Neural cell (in vitro differentiated cells): ENCODE data around the gene POLR2L. TPM values are rescaled to one million over a fixed set of nuclear protein-coding genes. Genes with fewer than 3 reads are reported as not detected.
A peak's percentile ranks its signal among the peaks of the same experiment; 100 is the strongest.

ENCODE experiments used
- H2AFZ ChIP-seq: fragments of 200-600, 300-800 bp; sonication (generic), shearing (Covaris generic); 2 replicates; pipeline ENCODE4 v1.6.0; 2014; ENCODE audit warnings: low read depth, mild to moderate bottlenecking, antibody characterized with exemption, low read length, moderate library complexity
- H3F3A ChIP-seq: fragments of 200-600 bp; shearing (Covaris generic); 2 replicates; pipeline ENCODE4 v1.6.1; 2016; ENCODE audit warnings: mild to moderate bottlenecking, moderate library complexity, mixed read lengths, antibody characterized with exemption, low read length; ENCODE audit not compliant: insufficient read depth, poor library complexity, severe bottlenecking
- H3K27ac ChIP-seq: fragments of 200-600, 300-800 bp; sonication (generic), shearing (Covaris generic); 2 replicates; pipeline ENCODE4 v1.5.1; 2014; ENCODE audit warnings: mild to moderate bottlenecking, low read length, moderate library complexity
- H3K27me3 ChIP-seq: fragments of 300-800, 200-600 bp; sonication (generic), shearing (Covaris generic); 2 replicates; pipeline ENCODE4 v1.6.0; 2014; ENCODE audit warnings: mild to moderate bottlenecking, low read depth, low read length, moderate library complexity; ENCODE audit not compliant: insufficient read depth
- H3K36me3 ChIP-seq: fragments of 300-800, 200-600 bp; sonication (generic), shearing (Covaris generic); 2 replicates; pipeline ENCODE4 v1.5.1; 2014; ENCODE audit warnings: mild to moderate bottlenecking, antibody characterized with exemption, low read length, moderate library complexity; ENCODE audit not compliant: insufficient read depth
- H3K4me2 ChIP-seq: fragments of 300-800, 200-600 bp; sonication (generic), shearing (Covaris generic); 2 replicates; pipeline ENCODE4 v1.6.0; 2014; ENCODE audit warnings: mild to moderate bottlenecking, low read length
- H3K4me3 ChIP-seq: fragments of 300-800, 200-600 bp; sonication (generic), shearing (Covaris generic); 2 replicates; pipeline ENCODE4 v1.5.1; 2014; ENCODE audit warnings: mild to moderate bottlenecking, low read length, moderate library complexity
- H3K79me2 ChIP-seq: fragments of 200-600 bp; shearing (Covaris generic); replicated peaks from 2 replicates; pipeline ENCODE4 v1.6.0; 2014; ENCODE audit warnings: mild to moderate bottlenecking, low read length, moderate library complexity; ENCODE audit not compliant: insufficient read depth
- H3K9ac ChIP-seq: fragments of 300-800, 200-600 bp; sonication (generic), shearing (Covaris generic); 2 replicates; pipeline ENCODE4 v1.6.1; 2016; ENCODE audit warnings: mild to moderate bottlenecking, low read length, mixed read lengths
- H3K9me2 ChIP-seq: fragments of 200-600 bp; shearing (Covaris generic); 2 replicates; pipeline ENCODE4 v1.6.1; 2016; ENCODE audit warnings: mild to moderate bottlenecking, low read length, mixed read lengths; ENCODE audit not compliant: insufficient read depth
- H3K9me3 ChIP-seq: fragments of 200-600, 300-800 bp; sonication (generic), shearing (Covaris generic); 2 replicates; pipeline ENCODE4 v1.6.1; 2016; ENCODE audit warnings: mild to moderate bottlenecking, mixed run types, low read length, moderate library complexity, mixed read lengths
- H4K20me1 ChIP-seq: fragments of 200-600 bp; shearing (Covaris generic); 2 replicates; pipeline ENCODE4 v1.6.1; 2016; ENCODE audit warnings: mild to moderate bottlenecking, mixed run types; ENCODE audit not compliant: insufficient read depth
- EP300 ChIP-seq: fragments of 450-650 bp; conservative IDR thresholded peaks from 2 replicates; pipeline ENCODE4 v1.6.1; 2014; ENCODE audit warnings: antibody characterized with exemption, mild to moderate bottlenecking, moderate library complexity; ENCODE audit not compliant: poor library complexity, severe bottlenecking
- EZH2 ChIP-seq: fragments of 200-600, 300-800 bp; shearing (Covaris generic), sonication (generic); IDR thresholded peaks from 2 replicates; pipeline ENCODE4 v1.6.1; 2014; ENCODE audit warnings: antibody characterized with exemption, low read length, borderline replicate concordance, mild to moderate bottlenecking; ENCODE audit not compliant: insufficient read depth, poor library complexity, severe bottlenecking
- MXI1 ChIP-seq: fragments of 450-650 bp; conservative IDR thresholded peaks from 2 replicates; pipeline ENCODE4 v1.6.1; 2014; ENCODE audit warnings: antibody characterized with exemption, mild to moderate bottlenecking; ENCODE audit not compliant: poor library complexity, severe bottlenecking
- POLR2AphosphoS5 ChIP-seq: IDR thresholded peaks from 2 replicates; pipeline ENCODE4 v1.6.1; 2012
- RAD21 ChIP-seq: fragments of 450-650 bp; conservative IDR thresholded peaks from 2 replicates; pipeline ENCODE4 v1.6.1; 2014; ENCODE audit warnings: antibody characterized with exemption, mild to moderate bottlenecking, moderate library complexity
- SMC3 ChIP-seq: fragments of 450-650 bp; conservative IDR thresholded peaks from 2 replicates; pipeline ENCODE4 v1.6.1; 2014; ENCODE audit warnings: antibody characterized with exemption, mild to moderate bottlenecking, moderate library complexity; ENCODE audit not compliant: poor library complexity
- TAF1 ChIP-seq: IDR thresholded peaks from 2 replicates; pipeline ENCODE4 v1.6.1; 2012; ENCODE audit warnings: low read depth
- polyA plus RNA-seq: library from polyadenylated mRNA; depleted of rRNA; stranded (reverse); fragments of >200 nt; gene quantifications from 2 replicates; pipeline ENCODE4 v1.2.3, GENCODE V29; 2014
- TF ChIP-seq, protein P1 (sequence below): fragments of 450-650 bp; IDR thresholded peaks from 2 replicates; pipeline ENCODE4 v1.5.1; 2014; ENCODE audit warnings: antibody characterized with exemption, mild to moderate bottlenecking, moderate library complexity; ENCODE audit not compliant: poor library complexity, severe bottlenecking
- TF ChIP-seq, protein P2 (sequence below): IDR thresholded peaks from 2 replicates; pipeline ENCODE4 v1.6.1; 2012; ENCODE audit warnings: borderline replicate concordance

The POLR2L gene
- polyA plus RNA-seq, 1 donor from 2014 or later, result 62.3 TPM

DNA sequence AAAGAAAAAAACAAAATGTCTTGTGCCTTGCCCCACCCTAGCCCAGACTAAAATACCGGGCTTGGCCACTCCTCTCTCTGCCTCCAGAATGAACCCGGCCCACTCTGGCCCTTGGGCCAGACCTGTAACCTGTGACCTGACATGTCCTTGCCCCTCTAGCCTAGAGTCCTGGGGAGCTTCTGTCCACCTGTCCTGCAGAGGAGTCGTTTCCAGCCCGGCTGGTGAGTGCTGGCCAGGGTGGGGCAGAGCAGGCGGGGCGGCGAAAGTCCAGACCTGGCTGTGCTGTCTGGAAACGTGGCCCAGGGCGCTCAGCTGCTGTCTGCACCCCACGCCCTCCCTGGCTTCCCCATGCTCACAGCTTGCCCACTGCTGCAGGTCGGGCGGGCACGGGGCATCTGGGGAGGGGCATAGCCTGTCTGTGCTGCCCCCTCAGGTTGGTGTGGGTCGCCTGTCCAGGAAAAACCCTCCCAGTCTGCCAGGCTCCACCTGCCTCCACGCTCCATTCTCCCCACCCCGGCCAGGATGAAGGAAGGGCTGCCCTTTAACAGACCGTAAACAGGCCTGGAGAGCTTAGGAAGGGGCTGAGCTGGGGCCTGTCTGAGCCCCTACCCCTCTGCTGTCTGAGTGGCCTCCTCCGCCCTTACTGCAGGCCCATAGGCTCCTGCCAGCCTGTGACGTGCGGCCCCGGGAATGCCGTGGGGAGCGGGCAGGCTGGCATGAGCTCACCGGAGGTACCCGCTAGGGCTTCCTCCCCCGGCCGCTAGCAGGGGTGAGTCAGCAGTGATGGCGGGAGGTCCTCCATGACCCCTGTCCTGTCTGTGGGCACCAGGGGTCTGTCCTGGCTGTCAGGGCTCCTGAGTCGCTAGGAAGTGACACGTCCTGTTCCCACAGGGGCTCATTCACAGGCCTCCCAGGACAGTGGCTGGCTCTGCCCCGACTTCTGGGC lies 7.7 kb downstream of the POLR2L start:
- H3F3A ChIP-seq, result no peaks in the 10 kb centered on the region
- H3K27me3 ChIP-seq, result peaks cover 16% of the 10 kb centered on the region
- no peaks in the 10 kb centered on the region for H3K9me2 ChIP-seq
- no peaks in the 10 kb centered on the region for H3K79me2 ChIP-seq
- no peak overlapping the region for H3K4me3 ChIP-seq
- TF ChIP-seq, protein P1, sequence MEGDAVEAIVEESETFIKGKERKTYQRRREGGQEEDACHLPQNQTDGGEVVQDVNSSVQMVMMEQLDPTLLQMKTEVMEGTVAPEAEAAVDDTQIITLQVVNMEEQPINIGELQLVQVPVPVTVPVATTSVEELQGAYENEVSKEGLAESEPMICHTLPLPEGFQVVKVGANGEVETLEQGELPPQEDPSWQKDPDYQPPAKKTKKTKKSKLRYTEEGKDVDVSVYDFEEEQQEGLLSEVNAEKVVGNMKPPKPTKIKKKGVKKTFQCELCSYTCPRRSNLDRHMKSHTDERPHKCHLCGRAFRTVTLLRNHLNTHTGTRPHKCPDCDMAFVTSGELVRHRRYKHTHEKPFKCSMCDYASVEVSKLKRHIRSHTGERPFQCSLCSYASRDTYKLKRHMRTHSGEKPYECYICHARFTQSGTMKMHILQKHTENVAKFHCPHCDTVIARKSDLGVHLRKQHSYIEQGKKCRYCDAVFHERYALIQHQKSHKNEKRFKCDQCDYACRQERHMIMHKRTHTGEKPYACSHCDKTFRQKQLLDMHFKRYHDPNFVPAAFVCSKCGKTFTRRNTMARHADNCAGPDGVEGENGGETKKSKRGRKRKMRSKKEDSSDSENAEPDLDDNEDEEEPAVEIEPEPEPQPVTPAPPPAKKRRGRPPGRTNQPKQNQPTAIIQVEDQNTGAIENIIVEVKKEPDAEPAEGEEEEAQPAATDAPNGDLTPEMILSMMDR, result no peak
- no peak for TF ChIP-seq RAD21
- TF ChIP-seq TAF1, result no peak
- no peak for TF ChIP-seq EP300
- TF ChIP-seq, protein P2, sequence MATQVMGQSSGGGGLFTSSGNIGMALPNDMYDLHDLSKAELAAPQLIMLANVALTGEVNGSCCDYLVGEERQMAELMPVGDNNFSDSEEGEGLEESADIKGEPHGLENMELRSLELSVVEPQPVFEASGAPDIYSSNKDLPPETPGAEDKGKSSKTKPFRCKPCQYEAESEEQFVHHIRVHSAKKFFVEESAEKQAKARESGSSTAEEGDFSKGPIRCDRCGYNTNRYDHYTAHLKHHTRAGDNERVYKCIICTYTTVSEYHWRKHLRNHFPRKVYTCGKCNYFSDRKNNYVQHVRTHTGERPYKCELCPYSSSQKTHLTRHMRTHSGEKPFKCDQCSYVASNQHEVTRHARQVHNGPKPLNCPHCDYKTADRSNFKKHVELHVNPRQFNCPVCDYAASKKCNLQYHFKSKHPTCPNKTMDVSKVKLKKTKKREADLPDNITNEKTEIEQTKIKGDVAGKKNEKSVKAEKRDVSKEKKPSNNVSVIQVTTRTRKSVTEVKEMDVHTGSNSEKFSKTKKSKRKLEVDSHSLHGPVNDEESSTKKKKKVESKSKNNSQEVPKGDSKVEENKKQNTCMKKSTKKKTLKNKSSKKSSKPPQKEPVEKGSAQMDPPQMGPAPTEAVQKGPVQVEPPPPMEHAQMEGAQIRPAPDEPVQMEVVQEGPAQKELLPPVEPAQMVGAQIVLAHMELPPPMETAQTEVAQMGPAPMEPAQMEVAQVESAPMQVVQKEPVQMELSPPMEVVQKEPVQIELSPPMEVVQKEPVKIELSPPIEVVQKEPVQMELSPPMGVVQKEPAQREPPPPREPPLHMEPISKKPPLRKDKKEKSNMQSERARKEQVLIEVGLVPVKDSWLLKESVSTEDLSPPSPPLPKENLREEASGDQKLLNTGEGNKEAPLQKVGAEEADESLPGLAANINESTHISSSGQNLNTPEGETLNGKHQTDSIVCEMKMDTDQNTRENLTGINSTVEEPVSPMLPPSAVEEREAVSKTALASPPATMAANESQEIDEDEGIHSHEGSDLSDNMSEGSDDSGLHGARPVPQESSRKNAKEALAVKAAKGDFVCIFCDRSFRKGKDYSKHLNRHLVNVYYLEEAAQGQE, result no peak
- no peak for TF ChIP-seq MXI1
- TF ChIP-seq EZH2, result no peak
- TF ChIP-seq SMC3, result no peak
- no peak overlapping the region for H3K27ac ChIP-seq
- H3K9ac ChIP-seq, result no peak overlapping the region
- H3K4me2 ChIP-seq, result no peak overlapping the region
- H3K9me3 ChIP-seq, result no peaks in the 10 kb centered on the region
- H4K20me1 ChIP-seq, result no peaks in the 10 kb centered on the region
- no peaks in the 10 kb centered on the region for H3K36me3 ChIP-seq
- no peak overlapping the region for H2AFZ ChIP-seq

DNA sequence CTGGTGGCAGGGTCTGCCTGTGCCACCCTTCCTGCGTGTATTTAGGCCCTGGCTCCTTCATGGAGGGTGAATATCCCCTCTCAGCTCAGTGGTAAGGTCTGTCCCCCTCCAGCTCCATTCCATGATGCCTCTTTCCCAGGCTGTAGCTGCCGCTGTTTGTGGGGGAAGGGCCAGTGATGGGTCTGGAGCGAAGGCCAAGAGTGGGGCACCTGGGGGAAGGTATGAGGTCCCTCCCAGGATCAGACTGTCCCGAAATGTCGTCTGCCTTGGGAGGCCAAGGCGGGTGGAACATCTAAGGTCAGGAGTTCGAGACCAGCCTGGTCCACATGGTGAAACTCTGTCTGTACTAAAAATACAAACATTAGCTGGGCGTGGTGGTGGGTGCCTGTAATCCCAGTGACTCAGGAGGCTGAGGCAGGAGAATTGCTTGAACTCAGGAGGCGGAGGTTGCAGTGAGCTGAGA lies 8.4 kb downstream of the POLR2L start:
- H3F3A ChIP-seq, result no peaks in the 10 kb centered on the region
- H3K4me2 ChIP-seq, result peak overlapping the region; percentile 59
- H2AFZ ChIP-seq, result no peak overlapping the region
- H3K9ac ChIP-seq, result peak overlapping the region; percentile 75
- H3K9me2 ChIP-seq, result no peaks in the 10 kb centered on the region
- no peaks in the 10 kb centered on the region for H3K79me2 ChIP-seq
- H3K27ac ChIP-seq, result no peak overlapping the region
- H3K36me3 ChIP-seq, result no peaks in the 10 kb centered on the region
- H3K4me3 ChIP-seq, result peak overlapping the region; percentile 81
- no peaks in the 10 kb centered on the region for H3K9me3 ChIP-seq
- H4K20me1 ChIP-seq, result no peaks in the 10 kb centered on the region
- no peak for TF ChIP-seq EP300
- no peak for TF ChIP-seq SMC3
- TF ChIP-seq TAF1, result no peak
- TF ChIP-seq, protein P1, result no peak
- TF ChIP-seq POLR2AphosphoS5, result no peak
- TF ChIP-seq MXI1, result no peak
- TF ChIP-seq, protein P2, result no peak
- no peak for TF ChIP-seq EZH2
- TF ChIP-seq RAD21, result no peak
- peaks cover 24% of the 10 kb centered on the region for H3K27me3 ChIP-seq
